Measurements from ENCODE around the gene PTPA. TPM values are rescaled to one million over a fixed set of nuclear protein-coding genes. Genes with fewer than 3 reads are reported as not detected.

PTPA gene
- total and polyA plus RNA-seq, 10 of the 15 experiments (the other 5 are each of a cell fraction or from before 2014, with no cell fraction given) = 1.6 to 111 (median 55.1) TPM

- Histone ChIP-seq H3K9me3 (replicated peaks; ENCODE audit: control insufficient read depth, insufficient read depth, low read length) (no peaks in the 10 kb centered on the region), H2AFZ (ENCODE audit: control insufficient read depth, low read depth, low read length) (no peak overlapping the region), H4K20me1 (ENCODE audit: control insufficient read depth, insufficient read depth) (no peaks in the 10 kb centered on the region), H3K27me3 (replicated peaks in 1 of 2; ENCODE audit: control insufficient read depth in 2 of 2, insufficient read depth in 2 of 2, low read length in 1 of 2) (no peaks in the 10 kb centered on the region; a peak in 1 of 4 replicates), H3K4me1 (ENCODE audit: control insufficient read depth, insufficient read depth, low read length) (peaks cover 20% of the 10 kb centered on the region), H3K9ac (ENCODE audit: control insufficient read depth, insufficient read depth, low read length) (no peak overlapping the region), H3K4me3 (no peak overlapping the region), H3K36me3 (ENCODE audit: control insufficient read depth in 2 of 2, insufficient read depth in 2 of 2, low read length in 1 of 2) (no peaks in the 10 kb centered on the region), H3K27ac (ENCODE audit: control insufficient read depth, insufficient read depth) (no peak overlapping the region), H3K4me2 (ENCODE audit: control insufficient read depth, insufficient read depth) (no peak overlapping the region), H3K79me2 (ENCODE audit: control insufficient read depth, insufficient read depth, low read length) (no peaks in the 10 kb centered on the region)
- ChIA-PET SMC1A (ENCODE audit: uncharacterized antibody, unreplicated experiment) (no interaction called here), POLR2A (no interaction called here), RAD21 (ENCODE audit: unreplicated experiment) (no interaction called here), CTCF (interaction anchor here (0.7 to 1.1 kb wide), 2 partner anchors 201 to 444 kb away, joined by 3 read pairs; no protein-coding TSS in a partner anchor)
- DNase-seq (ENCODE audit: low read depth, low spot score) (no peak), ATAC-seq (no peak), FAIRE-seq (no peak)
- intact Hi-C loops (cut with micrococcal nuclease; ENCODE audit: unreplicated experiment) = no loop called here
- no TSS peak for BruUV-seq (replicated peaks)
- in situ Hi-C loops (cut with MboI) = no loop called here
- 39% methylated on average over 5 of the region's 5 CpGs for WGBS (ENCODE audit: insufficient coverage, insufficient replicate concordance, low lambda C conversion rate, missing lambda C conversion rate)
- TF ChIP-seq, protein P1, sequence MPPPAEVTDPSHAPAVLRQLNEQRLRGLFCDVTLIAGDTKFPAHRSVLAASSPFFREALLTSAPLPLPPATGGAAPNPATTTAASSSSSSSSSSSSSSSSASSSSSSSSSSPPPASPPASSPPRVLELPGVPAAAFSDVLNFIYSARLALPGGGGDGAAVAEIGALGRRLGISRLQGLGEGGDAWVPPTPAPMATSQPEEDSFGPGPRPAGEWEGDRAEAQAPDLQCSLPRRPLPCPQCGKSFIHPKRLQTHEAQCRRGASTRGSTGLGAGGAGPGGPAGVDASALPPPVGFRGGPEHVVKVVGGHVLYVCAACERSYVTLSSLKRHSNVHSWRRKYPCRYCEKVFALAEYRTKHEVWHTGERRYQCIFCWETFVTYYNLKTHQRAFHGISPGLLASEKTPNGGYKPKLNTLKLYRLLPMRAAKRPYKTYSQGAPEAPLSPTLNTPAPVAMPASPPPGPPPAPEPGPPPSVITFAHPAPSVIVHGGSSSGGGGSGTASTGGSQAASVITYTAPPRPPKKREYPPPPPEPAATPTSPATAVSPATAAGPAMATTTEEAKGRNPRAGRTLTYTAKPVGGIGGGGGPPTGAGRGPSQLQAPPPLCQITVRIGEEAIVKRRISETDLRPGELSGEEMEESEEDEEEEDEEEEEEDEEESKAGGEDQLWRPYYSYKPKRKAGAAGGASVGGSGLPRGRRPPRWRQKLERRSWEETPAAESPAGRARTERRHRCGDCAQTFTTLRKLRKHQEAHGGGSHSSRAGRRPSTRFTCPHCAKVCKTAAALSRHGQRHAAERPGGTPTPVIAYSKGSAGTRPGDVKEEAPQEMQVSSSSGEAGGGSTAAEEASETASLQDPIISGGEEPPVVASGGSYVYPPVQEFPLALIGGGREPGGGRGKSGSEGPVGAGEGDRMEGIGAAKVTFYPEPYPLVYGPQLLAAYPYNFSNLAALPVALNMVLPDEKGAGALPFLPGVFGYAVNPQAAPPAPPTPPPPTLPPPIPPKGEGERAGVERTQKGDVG (CRISPR knock-in tag; IDR thresholded peaks at IDR 0.05) = no peak
- TF ChIP-seq MLLT1 (IDR thresholded peaks at IDR 0.05) (no peak), ZZZ3 (IDR thresholded peaks at IDR 0.05; ENCODE audit: control insufficient read depth, insufficient read length, low read depth) (no peak), BMI1 (IDR thresholded peaks at IDR 0.05; ENCODE audit: borderline replicate concordance) (no peak), MEF2A (IDR thresholded peaks at IDR 0.05; ENCODE audit: insufficient read depth, low read depth, low read length) (no peak), CREB1 (IDR thresholded peaks at IDR 0.05; ENCODE audit: low read depth) (no peak), POU2F2 (IDR thresholded peaks at IDR 0.05; ENCODE audit: borderline replicate concordance, low read depth, low read length) (no peak), EED (IDR thresholded peaks at IDR 0.05; ENCODE audit: low read depth) (no peak), E2F8 (IDR thresholded peaks at IDR 0.05; ENCODE audit: low read depth, partially characterized antibody) (no peak)
- TF ChIP-seq, protein P2, sequence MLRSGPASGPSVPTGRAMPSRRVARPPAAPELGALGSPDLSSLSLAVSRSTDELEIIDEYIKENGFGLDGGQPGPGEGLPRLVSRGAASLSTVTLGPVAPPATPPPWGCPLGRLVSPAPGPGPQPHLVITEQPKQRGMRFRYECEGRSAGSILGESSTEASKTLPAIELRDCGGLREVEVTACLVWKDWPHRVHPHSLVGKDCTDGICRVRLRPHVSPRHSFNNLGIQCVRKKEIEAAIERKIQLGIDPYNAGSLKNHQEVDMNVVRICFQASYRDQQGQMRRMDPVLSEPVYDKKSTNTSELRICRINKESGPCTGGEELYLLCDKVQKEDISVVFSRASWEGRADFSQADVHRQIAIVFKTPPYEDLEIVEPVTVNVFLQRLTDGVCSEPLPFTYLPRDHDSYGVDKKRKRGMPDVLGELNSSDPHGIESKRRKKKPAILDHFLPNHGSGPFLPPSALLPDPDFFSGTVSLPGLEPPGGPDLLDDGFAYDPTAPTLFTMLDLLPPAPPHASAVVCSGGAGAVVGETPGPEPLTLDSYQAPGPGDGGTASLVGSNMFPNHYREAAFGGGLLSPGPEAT (IDR thresholded peaks at IDR 0.05; ENCODE audit: low read depth) = no peak
- TF ChIP-seq, protein P3, sequence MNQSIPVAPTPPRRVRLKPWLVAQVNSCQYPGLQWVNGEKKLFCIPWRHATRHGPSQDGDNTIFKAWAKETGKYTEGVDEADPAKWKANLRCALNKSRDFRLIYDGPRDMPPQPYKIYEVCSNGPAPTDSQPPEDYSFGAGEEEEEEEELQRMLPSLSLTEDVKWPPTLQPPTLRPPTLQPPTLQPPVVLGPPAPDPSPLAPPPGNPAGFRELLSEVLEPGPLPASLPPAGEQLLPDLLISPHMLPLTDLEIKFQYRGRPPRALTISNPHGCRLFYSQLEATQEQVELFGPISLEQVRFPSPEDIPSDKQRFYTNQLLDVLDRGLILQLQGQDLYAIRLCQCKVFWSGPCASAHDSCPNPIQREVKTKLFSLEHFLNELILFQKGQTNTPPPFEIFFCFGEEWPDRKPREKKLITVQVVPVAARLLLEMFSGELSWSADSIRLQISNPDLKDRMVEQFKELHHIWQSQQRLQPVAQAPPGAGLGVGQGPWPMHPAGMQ (IDR thresholded peaks at IDR 0.05; ENCODE audit: borderline replicate concordance) = no peak
- TF ChIP-seq, protein P4, sequence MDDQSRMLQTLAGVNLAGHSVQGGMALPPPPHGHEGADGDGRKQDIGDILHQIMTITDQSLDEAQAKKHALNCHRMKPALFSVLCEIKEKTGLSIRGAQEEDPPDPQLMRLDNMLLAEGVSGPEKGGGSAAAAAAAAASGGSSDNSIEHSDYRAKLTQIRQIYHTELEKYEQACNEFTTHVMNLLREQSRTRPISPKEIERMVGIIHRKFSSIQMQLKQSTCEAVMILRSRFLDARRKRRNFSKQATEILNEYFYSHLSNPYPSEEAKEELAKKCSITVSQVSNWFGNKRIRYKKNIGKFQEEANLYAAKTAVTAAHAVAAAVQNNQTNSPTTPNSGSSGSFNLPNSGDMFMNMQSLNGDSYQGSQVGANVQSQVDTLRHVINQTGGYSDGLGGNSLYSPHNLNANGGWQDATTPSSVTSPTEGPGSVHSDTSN (IDR thresholded peaks at IDR 0.05; ENCODE audit: insufficient replicate concordance, low read depth, low read length) = no peak
Measured at GRCh38 chr9:129181246-129181645, 70.0 kb downstream of the PTPA start.
